ENCODE results near the gene TCF4.

Gene TCF4

GRCh38 chr18:55361492-55362250 is 226.3 kb downstream of the TCF4 start:
- in situ Hi-C loops (cut with HindIII; ENCODE audit: low sequenced_read_pairs) = no loop called here

GRCh38 chr18:55360061-55360460 is 227.9 kb downstream of the TCF4 start:
- in situ Hi-C loops (cut with HindIII; ENCODE audit: low sequenced_read_pairs) = no loop called here

- in situ Hi-C loops (cut with HindIII; ENCODE audit: low sequenced_read_pairs) = loop anchor here (10.0 kb wide), 1 partner anchor 68 kb away; no protein-coding TSS in a partner anchor
Observed at GRCh38 chr18:55356815-55357214, 231.2 kb downstream of the TCF4 start.

GRCh38 chr18:55355223-55355622 is 232.8 kb downstream of the TCF4 start:
- in situ Hi-C loops (cut with HindIII; ENCODE audit: low sequenced_read_pairs) = loop anchor here (10.0 kb wide), 1 partner anchor 70 kb away; no protein-coding TSS in a partner anchor

- in situ Hi-C loops (cut with HindIII; ENCODE audit: low sequenced_read_pairs) = loop anchor here (10.0 kb wide), 1 partner anchor 70 kb away; no protein-coding TSS in a partner anchor
Observed at GRCh38 chr18:55354795-55355194, 233.2 kb downstream of the TCF4 start.

- in situ Hi-C loops (cut with HindIII; ENCODE audit: low sequenced_read_pairs) = loop anchor here (10.0 kb wide), 1 partner anchor 71 kb away; no protein-coding TSS in a partner anchor
Observed at GRCh38 chr18:55353806-55354205, 234.2 kb downstream of the TCF4 start.

GRCh38 chr18:55353391-55353790 is 234.6 kb downstream of the TCF4 start:
- in situ Hi-C loops (cut with HindIII; ENCODE audit: low sequenced_read_pairs) = loop anchor here (10.0 kb wide), 1 partner anchor 71 kb away; no protein-coding TSS in a partner anchor

- in situ Hi-C loops (cut with HindIII; ENCODE audit: low sequenced_read_pairs) = loop anchor here (10.0 kb wide), 1 partner anchor 73 kb away; no protein-coding TSS in a partner anchor
Observed at GRCh38 chr18:55351980-55352714, 235.8 kb downstream of the TCF4 start.

GRCh38 chr18:55351241-55351691 is 236.7 kb downstream of the TCF4 start:
- in situ Hi-C loops (cut with HindIII; ENCODE audit: low sequenced_read_pairs) = loop anchor here (10.0 kb wide), 1 partner anchor 74 kb away; no protein-coding TSS in a partner anchor

GRCh38 chr18:55349685-55350084 is 238.3 kb downstream of the TCF4 start:
- in situ Hi-C loops (cut with HindIII; ENCODE audit: low sequenced_read_pairs) = loop anchor here (10.0 kb wide), 1 partner anchor 75 kb away; no protein-coding TSS in a partner anchor

GRCh38 chr18:55346961-55347740 is 240.8 kb downstream of the TCF4 start:
- in situ Hi-C loops (cut with HindIII; ENCODE audit: low sequenced_read_pairs) = no loop called here

GRCh38 chr18:55346387-55346786 is 241.6 kb downstream of the TCF4 start:
- in situ Hi-C loops (cut with HindIII; ENCODE audit: low sequenced_read_pairs) = no loop called here

GRCh38 chr18:55345103-55345950 is 242.7 kb downstream of the TCF4 start:
- in situ Hi-C loops (cut with HindIII; ENCODE audit: low sequenced_read_pairs) = no loop called here

GRCh38 chr18:55343396-55344073 is 244.5 kb downstream of the TCF4 start:
- in situ Hi-C loops (cut with HindIII; ENCODE audit: low sequenced_read_pairs) = no loop called here

- in situ Hi-C loops (cut with HindIII; ENCODE audit: low sequenced_read_pairs) = no loop called here
Observed at GRCh38 chr18:55340998-55341397, 247.0 kb downstream of the TCF4 start.

GRCh38 chr18:55339990-55340389 is 248.0 kb downstream of the TCF4 start:
- in situ Hi-C loops (cut with HindIII; ENCODE audit: low sequenced_read_pairs) = no loop called here

- in situ Hi-C loops (cut with HindIII; ENCODE audit: low sequenced_read_pairs) = no loop called here
Observed at GRCh38 chr18:55338978-55339650, 248.9 kb downstream of the TCF4 start.

GRCh38 chr18:55337908-55338521 is 250.0 kb downstream of the TCF4 start:
- in situ Hi-C loops (cut with HindIII; ENCODE audit: low sequenced_read_pairs) = no loop called here
